Hematopoietic multipotent progenitor cell treated with erythropoietin and hydrocortisone succinate and interleukin-3 and kit ligand, for 8 days (in vitro differentiated cells): ENCODE results near the gene NEUROG2.
A peak's percentile ranks its signal among the peaks of the same experiment; 100 is the strongest.
"Not testable (repeated sequence)": the region's sequence is repeated elsewhere in the genome, so short reads cannot be mapped to it uniquely, and the experiment has no call there.

Source experiments
- DNase-seq: peaks from one replicate; pipeline ENCODE4 v3.0.0-alpha.2; 2015

The NEUROG2 gene

GRCh38 chr4:112516066-112516470 lies at the start of gene NEUROG2:
NEUROG2 (minus strand) TSS chr4:112516180; CDS start chr4:112515475, 705 bp downstream.
- DNase-seq = no peak

DNA sequence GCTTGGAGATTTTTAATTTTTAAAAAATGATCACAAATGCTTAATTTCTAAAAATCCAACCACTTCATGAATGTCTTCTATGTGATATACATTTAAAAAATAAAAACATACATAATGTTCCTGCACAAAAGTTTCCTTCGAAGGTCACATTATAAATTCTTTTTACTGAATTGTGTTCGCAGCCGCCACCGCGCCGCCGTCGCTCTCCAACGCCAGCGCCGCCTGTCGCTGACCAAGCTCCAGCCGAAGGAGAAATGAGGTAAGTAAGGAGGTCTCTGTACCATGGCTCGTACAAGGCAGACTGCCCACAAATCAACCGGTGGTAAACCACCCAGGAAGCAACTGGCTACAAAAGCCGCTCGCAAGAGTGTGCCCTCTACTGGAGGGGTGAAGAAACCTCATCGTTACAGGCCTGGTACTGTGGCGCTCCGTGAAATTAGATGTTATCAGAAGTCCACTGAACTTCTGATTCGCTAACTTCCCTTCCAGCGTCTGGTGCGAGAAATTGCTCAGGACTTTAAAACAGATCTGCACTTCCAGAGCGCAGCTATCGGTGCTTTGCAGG lies 48.8 kb upstream of the NEUROG2 start:
- no peak for DNase-seq

- DNase-seq = peak; percentile 45
Measured at GRCh38 chr4:112563431-112564200, 47.6 kb upstream of the NEUROG2 start.

DNA sequence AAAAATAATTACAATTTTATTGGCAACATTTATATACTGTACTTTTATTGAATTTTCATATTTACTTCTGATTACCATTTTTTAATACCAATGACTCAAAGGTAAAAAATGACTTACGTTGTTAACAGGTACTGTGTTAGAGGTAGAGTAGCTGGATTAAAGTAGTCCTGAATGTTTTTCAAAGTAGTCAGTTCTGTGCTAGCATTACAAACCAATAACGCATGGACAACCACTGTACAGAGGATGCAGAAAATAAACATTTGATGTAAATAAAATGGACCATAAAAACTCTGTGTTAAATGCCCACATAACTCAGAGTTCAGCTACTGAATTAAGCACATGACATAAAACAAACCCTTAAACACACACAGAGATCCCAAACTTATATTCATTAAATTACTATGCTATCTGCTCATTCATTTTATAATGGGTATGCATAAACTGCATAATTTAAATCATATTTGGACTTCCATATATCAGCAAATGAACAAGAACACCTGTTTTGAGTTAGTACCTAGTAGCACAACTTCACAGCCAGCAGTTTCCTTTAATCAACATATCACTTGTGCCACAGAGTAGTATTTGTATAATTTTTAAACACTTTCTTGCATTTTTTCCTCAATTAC lies 46.4 kb upstream of the NEUROG2 start:
- DNase-seq = no peak

DNA sequence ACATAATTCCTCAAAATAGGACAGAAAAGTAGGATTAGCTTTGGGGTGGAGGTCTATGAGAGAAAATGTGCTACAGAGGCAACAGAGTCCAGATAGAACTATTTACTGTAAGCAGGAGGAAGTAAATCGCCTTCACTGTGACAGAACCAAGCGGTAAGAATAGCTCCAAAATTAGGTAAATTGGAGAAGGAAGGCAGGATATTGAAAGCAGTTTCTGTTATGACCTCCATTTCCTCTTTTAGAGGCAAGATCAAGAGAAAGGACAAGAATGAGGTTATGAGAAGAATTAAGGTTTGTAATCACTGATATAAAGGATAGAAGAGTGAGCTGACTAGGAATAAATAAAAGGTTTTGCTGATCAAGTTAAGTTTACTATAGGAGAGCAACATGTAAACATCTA lies 44.1 kb upstream of the NEUROG2 start:
- DNase-seq = no peak

- DNase-seq = no peak
Measured at GRCh38 chr4:112559053-112559452, 43.1 kb upstream of the NEUROG2 start.

GRCh38 chr4:112557676-112558411 lies 41.9 kb upstream of the NEUROG2 start:
- no peak for DNase-seq

DNA sequence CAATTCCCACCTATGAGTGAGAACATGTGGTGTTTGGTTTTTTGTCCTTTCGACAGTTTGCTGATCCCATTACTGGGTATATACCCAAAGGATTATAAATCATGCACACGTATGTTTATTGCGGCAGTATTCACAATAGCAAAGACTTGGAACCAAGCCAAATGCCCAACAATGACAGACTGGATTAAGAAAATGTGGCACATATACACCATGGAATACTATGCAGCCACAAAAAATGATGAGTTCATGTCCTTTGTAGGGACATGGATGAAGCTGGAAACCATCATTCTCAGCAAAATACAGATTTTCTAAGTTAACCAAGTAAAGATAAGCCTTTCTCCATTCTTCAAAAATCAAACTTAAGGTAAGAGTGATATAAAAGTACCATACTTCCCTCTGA lies 38.3 kb upstream of the NEUROG2 start:
- not testable (repeated sequence) for DNase-seq

- no peak for DNase-seq
Measured at GRCh38 chr4:112552668-112553067, 36.7 kb upstream of the NEUROG2 start.

DNA sequence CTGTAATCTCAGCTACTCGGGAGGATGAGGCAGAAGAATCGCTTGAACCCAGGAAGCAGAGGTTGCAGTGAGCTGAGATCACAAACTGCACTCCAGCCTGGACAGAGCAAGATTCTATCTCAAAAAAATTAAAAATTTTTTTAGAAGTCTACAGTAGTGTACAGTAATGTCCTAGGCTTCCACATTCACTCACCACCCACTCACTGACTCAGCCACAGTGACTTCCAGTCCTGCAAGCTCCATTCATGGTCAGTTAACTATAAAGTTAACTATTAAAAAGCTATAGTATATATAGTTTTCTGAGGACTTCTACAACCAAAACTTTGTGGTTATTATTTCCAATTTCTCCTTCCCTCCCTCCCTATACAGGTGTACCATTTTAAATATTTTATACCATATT lies 34.7 kb upstream of the NEUROG2 start:
- DNase-seq = no peak

GRCh38 chr4:112546476-112546875 lies 30.5 kb upstream of the NEUROG2 start:
- DNase-seq = no peak

GRCh38 chr4:112545346-112545745 lies 29.4 kb upstream of the NEUROG2 start:
- DNase-seq = no peak

DNA sequence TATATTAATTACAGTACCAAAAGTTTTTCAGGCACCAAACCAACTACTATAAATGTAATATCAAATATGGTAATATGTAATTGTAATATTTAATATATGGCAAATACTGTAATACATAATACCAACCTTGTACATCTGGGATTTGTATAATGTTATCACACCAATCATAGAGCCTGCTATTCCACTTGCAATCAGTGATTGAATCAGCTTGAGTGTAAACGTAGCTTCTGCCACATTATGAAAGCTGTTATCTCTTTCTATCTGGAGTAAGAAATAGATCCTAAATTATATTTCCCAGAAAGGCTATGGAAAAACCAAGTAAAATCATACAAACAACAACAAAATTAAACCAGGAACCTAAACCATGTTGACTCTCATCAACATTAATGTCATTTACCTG lies 24.7 kb upstream of the NEUROG2 start:
- no peak for DNase-seq

- no peak for DNase-seq
Measured at GRCh38 chr4:112536123-112536522, 20.1 kb upstream of the NEUROG2 start.

DNA sequence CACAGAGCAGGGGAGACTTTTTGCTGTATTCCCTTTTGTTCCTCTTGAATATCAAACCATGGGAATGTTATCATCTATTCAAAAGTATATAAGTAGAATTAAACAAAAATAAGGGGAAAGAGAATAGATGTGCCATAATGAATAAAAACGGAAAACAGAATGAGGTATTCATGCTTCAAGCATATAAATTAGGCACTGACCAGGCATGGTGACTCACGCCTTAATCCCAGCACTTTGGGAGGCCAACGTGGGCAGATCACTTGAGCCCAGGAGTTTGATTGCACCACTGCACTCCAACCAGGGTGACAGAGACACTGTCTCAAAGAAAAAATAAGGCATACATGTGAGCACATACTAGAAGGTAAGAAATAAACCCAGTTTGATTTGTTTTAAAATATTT lies 16.3 kb upstream of the NEUROG2 start:
- no peak for DNase-seq

GRCh38 chr4:112531146-112531545 lies 15.2 kb upstream of the NEUROG2 start:
- no peak for DNase-seq

- DNase-seq = no peak
Measured at GRCh38 chr4:112526061-112526460, 10.1 kb upstream of the NEUROG2 start.

- peak; percentile 51 for DNase-seq
Measured at GRCh38 chr4:112523764-112524505, 8.0 kb upstream of the NEUROG2 start.

DNA sequence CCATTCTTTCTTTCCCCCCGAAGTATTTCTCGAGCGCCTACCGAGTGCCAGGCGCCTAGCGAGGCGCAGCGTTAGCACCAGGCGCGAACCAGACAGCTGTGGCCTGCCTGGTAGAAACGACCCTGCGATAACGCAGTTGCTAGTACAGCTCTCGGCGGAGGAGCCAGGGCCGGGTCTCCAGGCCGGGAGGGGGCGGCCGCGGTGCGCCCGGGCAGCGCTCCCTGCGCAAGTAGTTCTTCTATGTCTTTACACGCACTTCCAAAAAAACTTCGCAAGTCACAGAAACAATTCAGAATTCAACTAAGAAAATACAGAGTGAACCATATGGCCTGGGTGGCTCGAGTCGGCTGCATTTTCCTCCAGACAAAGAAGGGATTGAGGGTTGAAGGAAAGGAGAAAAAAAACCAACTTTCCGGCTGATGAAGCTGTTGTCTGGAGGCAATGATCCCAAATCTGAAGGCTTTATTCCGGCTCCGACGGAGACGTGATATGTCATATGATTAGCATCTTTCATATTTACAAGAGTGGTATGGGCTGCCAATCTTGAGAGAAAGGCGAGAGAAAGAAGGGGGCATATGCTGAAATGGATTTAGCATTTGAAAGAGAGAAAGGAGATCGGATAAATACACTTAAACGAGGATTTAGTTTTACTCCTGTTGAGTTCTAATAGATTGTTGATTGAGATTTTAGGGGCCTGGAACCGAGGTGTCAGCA lies 7.2 kb upstream of the NEUROG2 start:
- DNase-seq = peak; percentile 45

GRCh38 chr4:112522431-112522830 lies 6.5 kb upstream of the NEUROG2 start:
- not testable (repeated sequence) for DNase-seq

GRCh38 chr4:112521123-112522023 lies 5.4 kb upstream of the NEUROG2 start:
- DNase-seq = no peak
